Measurements from ENCODE around the gene BPIFB6.

BPIFB6 gene

DNA sequence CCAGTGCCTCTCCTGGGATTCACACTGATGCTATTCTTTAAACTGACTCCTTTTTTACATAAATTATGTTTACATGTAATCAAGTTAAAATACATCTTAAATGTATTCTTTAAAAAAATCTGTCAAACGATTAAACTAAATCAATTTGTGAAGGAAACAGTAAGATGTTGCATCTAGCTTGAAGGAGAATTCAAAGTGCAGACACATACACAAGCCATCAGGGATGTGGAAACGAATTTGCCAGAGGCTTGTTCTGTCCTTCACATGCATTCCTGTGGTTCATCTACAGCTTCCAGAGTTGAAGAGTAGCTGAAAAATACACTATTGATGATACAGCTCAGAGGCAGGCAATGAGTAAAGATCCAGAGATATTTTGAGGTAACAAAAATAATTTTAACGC, 15.0 kb downstream of the BPIFB6 start:
- in situ Hi-C loops (cut with HindIII; ENCODE audit: low pct_ligation_motif_present, low pct_unique_long_range_greater_than_20kb, low sequenced_read_pairs) = no loop called here
- no peak for DNase-seq

GRCh38 chr20:33051333-33051732, 19.9 kb downstream of the BPIFB6 start:
- in situ Hi-C loops (cut with HindIII; ENCODE audit: low pct_ligation_motif_present, low pct_unique_long_range_greater_than_20kb, low sequenced_read_pairs) = no loop called here
- no peak for DNase-seq

DNA sequence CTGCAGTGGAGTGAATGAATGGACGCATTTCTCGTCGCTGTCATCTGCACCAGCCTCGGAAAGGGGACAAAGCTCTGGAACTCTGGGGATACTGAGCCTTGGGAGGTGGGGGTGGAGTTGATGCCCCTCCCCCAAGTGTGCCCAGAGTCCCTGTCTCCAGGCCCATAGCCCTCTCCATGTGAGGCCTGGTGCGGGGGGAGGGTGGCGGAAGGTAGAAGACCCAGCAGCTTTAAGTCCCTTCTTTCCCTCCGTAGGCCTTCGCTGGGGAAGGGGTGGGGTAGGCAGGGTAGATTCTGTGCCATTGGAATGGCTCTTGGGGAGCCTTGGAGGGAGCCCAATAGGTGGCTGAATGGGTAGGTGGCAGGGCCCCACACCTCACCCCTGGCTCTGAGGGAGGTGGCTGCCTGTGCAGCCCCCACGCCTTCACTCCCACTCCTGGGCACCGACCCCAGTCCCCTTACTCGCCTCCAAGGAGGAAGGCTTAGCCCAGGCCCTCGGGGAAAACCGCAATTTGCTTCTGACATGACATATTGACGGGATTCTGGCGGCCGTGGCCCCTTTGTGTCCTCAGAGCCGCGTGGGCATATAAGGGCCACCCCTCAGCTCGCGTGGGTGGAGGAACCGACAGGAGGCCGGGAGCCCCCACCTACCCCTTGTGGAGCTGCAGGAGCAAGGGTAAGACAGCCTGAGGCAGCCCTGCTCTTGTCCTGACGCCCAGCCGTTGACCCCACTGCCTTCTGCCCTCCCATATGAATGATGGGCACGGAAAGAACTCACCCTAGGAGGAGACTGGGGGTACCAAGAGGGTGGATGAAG, 22.1 kb downstream of the BPIFB6 start, which contains the start of gene BPIFB3:
TSS of gene BPIFB3 (plus strand) at position 613 of the 816 bp plus-strand sequence. CDS start 1,533 bp downstream, outside the sequence.
- in situ Hi-C loops (cut with HindIII; ENCODE audit: low pct_ligation_motif_present, low pct_unique_long_range_greater_than_20kb, low sequenced_read_pairs) = no loop called here
- no peak for DNase-seq

DNA sequence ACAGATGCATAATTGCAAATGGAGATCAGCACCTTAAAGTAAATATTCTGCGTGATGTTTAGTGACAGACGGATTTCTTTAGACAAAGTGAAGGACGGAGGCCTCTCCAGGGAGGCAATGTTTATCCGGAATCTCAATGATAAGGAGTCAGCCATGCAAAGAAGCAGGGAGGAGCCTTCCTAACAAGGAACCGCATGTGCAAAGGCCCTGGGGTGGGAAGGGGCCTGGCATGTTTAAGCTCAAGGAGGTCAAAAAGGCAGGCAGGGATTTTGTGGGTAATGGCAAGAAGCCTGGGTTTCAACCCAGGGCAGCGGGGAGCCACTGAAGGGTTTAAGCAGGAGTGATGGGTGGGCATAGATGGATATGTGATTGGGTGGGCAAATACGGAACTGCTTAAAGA, 22.9 kb downstream of the BPIFB6 start:
- in situ Hi-C loops (cut with HindIII; ENCODE audit: low pct_ligation_motif_present, low pct_unique_long_range_greater_than_20kb, low sequenced_read_pairs) = no loop called here
- DNase-seq = no peak

- in situ Hi-C loops (cut with HindIII; ENCODE audit: low pct_ligation_motif_present, low pct_unique_long_range_greater_than_20kb, low sequenced_read_pairs) = no loop called here
- DNase-seq = no peak
Measured at GRCh38 chr20:33054791-33055190, 23.3 kb downstream of the BPIFB6 start.

GRCh38 chr20:33059136-33059535, 27.7 kb downstream of the BPIFB6 start:
- no peak for DNase-seq
- in situ Hi-C loops (cut with HindIII; ENCODE audit: low pct_ligation_motif_present, low pct_unique_long_range_greater_than_20kb, low sequenced_read_pairs) = no loop called here

GRCh38 chr20:33059741-33060390, 28.4 kb downstream of the BPIFB6 start:
- in situ Hi-C loops (cut with HindIII; ENCODE audit: low pct_ligation_motif_present, low pct_unique_long_range_greater_than_20kb, low sequenced_read_pairs) = no loop called here
- DNase-seq = no peak

GRCh38 chr20:33061658-33062028, 30.2 kb downstream of the BPIFB6 start:
- in situ Hi-C loops (cut with HindIII; ENCODE audit: low pct_ligation_motif_present, low pct_unique_long_range_greater_than_20kb, low sequenced_read_pairs) = no loop called here
- no peak for DNase-seq

DNA sequence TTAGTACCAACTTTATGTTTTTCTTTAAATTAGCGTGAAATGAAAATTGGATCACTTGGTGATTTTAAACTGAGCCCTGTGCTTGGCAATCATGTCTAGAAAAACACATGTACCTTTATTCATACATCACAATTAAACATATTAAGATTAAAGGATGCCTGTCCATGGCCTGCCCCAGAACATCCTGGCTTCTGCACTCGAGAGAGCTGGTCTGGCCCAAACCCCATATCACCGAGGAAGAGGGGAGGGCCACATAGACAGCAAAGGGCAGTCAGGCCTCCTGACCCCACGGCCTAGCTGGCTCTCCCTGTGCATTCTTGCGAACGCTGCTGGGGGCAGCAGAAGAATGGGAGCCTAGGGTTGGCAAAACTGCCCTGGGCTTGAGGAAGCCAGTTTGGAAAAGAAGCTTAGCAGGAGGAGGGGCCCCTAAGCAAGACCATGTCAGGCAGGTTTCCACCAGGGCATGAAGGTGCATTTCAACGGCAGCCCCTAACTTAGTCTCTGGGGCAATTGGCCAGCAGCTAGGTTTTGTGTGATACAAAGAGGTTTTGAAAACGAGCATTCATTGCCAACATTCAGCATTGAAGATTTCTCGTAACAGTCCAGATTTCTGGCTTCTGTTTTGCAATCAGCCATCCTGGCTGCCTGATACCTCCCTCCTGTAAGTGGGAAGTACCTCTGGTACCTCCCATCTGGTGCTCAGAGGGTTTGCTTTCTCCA, 30.8 kb downstream of the BPIFB6 start:
- no peak for DNase-seq
- in situ Hi-C loops (cut with HindIII; ENCODE audit: low pct_ligation_motif_present, low pct_unique_long_range_greater_than_20kb, low sequenced_read_pairs) = no loop called here

DNA sequence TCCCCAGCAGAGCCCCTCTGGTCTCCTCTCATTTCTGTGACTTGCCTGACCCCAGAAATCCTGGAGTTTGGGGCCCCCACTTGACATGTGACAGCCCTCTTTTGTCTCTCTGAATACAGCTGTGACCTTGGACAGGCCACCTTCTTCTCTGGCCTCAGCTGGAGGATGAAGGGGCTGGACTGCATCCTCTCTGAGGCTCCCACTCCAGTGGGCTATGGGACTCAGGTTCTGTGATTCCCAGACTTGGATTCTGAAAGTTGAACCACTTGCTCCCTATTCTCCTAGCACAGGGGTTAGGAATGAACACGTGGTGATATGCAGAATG, 31.3 kb downstream of the BPIFB6 start:
- DNase-seq = no peak
- in situ Hi-C loops (cut with HindIII; ENCODE audit: low pct_ligation_motif_present, low pct_unique_long_range_greater_than_20kb, low sequenced_read_pairs) = no loop called here

DNA sequence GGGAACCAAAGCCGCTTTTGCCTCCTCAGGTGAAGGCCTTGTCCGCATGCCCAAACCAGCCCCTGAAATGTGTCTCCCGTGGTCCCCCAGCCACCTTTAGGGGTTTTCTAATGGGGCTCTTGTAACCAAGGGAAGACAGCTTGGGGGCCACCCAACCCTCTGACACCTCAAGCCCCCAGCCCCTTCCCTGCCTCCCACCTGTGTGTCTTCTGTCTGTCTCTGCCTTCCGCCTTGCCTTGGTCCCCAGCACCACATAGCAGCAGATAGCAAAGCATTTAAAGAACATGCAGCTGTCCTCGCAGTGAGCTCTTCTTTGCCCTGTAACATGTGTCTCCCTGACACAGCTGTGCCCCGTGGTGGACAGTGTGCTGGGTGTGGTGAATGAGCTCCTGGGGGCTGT, 31.8 kb downstream of the BPIFB6 start:
- DNase-seq = no peak
- in situ Hi-C loops (cut with HindIII; ENCODE audit: low pct_ligation_motif_present, low pct_unique_long_range_greater_than_20kb, low sequenced_read_pairs) = no loop called here

GRCh38 chr20:33064572-33065287, 33.3 kb downstream of the BPIFB6 start:
- no peak for DNase-seq

DNA sequence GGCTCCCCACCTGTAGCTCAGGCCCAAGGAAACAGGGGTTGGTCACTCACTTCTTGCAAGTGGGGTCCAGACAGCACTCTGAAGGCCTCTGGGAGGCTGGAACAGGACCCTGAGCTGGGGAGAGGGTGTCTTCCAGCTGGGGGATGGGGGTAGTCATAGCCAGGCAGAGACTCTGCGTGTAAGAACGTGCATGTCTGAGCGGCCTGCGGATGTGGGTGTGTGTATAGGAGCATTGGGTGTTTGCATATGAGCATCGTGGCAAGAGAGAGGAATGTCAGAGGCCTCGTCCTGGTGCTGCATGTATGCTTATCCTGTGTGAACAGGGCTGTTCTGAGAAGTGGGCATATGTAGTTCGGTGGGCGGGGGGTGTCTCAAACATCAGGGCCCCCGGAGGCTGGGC, 34.3 kb downstream of the BPIFB6 start:
- DNase-seq = no peak
- in situ Hi-C loops (cut with HindIII; ENCODE audit: low pct_ligation_motif_present, low pct_unique_long_range_greater_than_20kb, low sequenced_read_pairs) = no loop called here

More at GRCh38 chr20:33064572-33065287, 33.3 kb downstream of the BPIFB6 start:
- in situ Hi-C loops (cut with HindIII; ENCODE audit: low pct_ligation_motif_present, low pct_unique_long_range_greater_than_20kb, low sequenced_read_pairs) = no loop called here

- in situ Hi-C loops (cut with HindIII; ENCODE audit: low pct_ligation_motif_present, low pct_unique_long_range_greater_than_20kb, low sequenced_read_pairs) = no loop called here
- no peak for DNase-seq
Measured at GRCh38 chr20:33067806-33068205, 36.4 kb downstream of the BPIFB6 start.

DNA sequence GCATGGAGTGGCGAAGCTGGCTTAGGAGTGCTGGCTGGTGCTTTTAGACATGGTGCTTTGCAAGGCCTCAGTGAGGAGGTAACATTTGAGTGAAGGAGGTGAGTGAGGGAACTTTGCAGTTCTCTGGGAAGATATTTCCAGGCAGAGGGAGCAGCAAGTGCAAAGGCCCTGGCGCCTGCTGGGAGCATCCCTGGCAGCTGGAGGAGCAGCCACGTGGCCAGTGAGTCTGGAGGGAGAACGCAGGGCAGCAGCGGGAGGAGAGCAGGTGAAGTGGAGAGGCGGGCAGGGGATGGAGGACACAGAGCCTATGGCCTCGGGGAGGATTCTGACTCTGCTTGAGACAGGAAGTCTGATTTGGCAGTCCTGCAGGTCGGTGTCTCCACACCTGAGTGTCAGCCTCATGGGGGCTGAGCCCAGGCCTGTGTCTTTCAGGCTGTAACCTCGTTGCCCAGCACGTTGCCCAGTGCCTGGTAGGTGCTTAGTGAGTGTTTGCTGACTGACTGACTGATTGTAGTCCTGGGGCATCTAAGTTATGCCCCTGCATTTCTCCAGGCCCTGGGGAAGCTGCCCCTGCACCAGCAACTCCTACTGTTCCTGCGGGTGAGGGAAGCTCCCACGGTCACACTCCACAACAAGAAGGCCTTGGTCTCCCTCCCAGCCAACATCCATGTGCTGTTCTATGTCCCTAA, 36.9 kb downstream of the BPIFB6 start:
- DNase-seq = no peak
- in situ Hi-C loops (cut with HindIII; ENCODE audit: low pct_ligation_motif_present, low pct_unique_long_range_greater_than_20kb, low sequenced_read_pairs) = no loop called here

DNA sequence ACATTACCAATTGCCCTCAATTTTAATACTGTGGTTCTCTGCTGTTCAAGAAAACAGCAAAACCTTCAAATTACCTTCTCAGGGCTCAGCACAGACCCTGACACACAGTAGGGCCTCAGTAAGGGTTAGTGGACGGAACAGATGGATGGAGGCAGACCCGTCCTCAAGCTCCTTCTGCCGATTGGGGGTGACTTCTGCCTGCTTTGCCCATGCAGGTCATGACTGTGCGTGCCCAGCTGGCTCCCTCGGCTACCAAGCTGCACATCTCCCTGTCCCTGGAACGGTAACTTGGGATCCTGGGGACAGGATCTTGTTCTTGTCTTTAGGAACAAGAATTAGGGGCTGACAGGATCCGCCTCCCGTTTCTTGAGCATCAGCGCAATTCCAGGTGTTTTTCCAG, 38.2 kb downstream of the BPIFB6 start:
- DNase-seq = no peak
- in situ Hi-C loops (cut with HindIII; ENCODE audit: low pct_ligation_motif_present, low pct_unique_long_range_greater_than_20kb, low sequenced_read_pairs) = no loop called here

GRCh38 chr20:33070111-33071053, 38.9 kb downstream of the BPIFB6 start:
- in situ Hi-C loops (cut with HindIII; ENCODE audit: low pct_ligation_motif_present, low pct_unique_long_range_greater_than_20kb, low sequenced_read_pairs) = no loop called here
- DNase-seq = no peak
